NCI-H82 (cell line): ENCODE data around the gene HLA-DPB1.

Experiments used
- DNase-seq: peaks from one replicate; lab custom pipeline; 2025; lab: John Stamatoyannopoulos, UW

The HLA-DPB1 gene

DNA sequence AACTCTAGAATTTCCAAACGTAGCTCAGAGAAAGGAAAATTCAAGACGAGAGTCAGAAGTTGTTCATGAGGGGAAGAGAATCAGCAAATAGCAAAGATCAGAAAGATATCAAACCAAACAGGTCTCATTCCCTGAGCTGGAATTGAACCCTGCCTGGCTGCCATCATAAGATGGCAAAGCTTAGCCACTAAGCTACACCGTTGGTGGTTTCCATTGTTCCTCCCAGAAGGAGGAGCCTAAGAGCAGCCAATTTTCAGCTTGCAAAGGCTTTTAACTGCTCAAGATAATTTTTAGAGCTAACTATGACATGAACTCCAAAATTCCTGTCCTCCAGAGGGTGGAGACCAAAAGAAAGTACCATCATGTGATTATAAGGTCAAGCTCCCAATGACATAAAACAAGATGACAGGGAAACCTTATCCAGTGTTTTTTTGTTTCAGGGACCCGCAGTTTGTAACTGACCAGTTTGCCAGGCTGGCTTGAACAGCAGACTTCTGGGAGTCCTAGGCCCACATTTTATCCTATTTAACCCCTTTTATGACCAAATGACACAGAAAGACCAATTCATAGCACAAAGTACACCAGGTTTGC is 60.6 kb downstream of the HLA-DPB1 start:
- DNase-seq: no peak
